Smooth muscle cell (in vitro differentiated cells): Measurements from ENCODE around the gene TF. TPM values are rescaled to one million over a fixed set of nuclear protein-coding genes. Genes with fewer than 3 reads are reported as not detected.

Experiments
- DNase-seq: peaks from one replicate; lab custom pipeline; 2025; ENCODE audit not compliant: unreplicated experiment; lab: John Stamatoyannopoulos, UW
- H2AFZ ChIP-seq: fragments of 200-600 bp; sonication (generic); 2 replicates; pipeline ENCODE4 v1.6.0; 2016; ENCODE audit warnings: antibody characterized with exemption, low read depth, mild to moderate bottlenecking
- H3F3A ChIP-seq: fragments of 200-600 bp; sonication (generic); 2 replicates; pipeline ENCODE4 v1.6.0; 2017; ENCODE audit warnings: antibody characterized with exemption, low read depth
- H3K27ac ChIP-seq: fragments of 200-600 bp; sonication (generic); 2 replicates; pipeline ENCODE4 v1.5.1; 2016; ENCODE audit warnings: low read depth, mild to moderate bottlenecking
- H3K27me3 ChIP-seq: fragments of 200-600 bp; sonication (generic); 2 replicates; pipeline ENCODE4 v1.6.1; 2016; ENCODE audit warnings: low read depth, mild to moderate bottlenecking
- H3K36me3 ChIP-seq: fragments of 200-600 bp; sonication (generic); 2 replicates; pipeline ENCODE4 v1.5.1; 2016; ENCODE audit warnings: low read depth
- H3K4me1 ChIP-seq: fragments of 200-600 bp; sonication (generic); 2 replicates; pipeline ENCODE4 v1.5.1; 2016; ENCODE audit warnings: low read depth
- H3K4me2 ChIP-seq: fragments of 200-600 bp; sonication (generic); 2 replicates; pipeline ENCODE4 v1.6.0; 2016; ENCODE audit warnings: mild to moderate bottlenecking
- H3K4me3 ChIP-seq: fragments of 200-600 bp; sonication (generic); 2 replicates; pipeline ENCODE4 v1.5.1; 2016; ENCODE audit warnings: mild to moderate bottlenecking
- H3K79me2 ChIP-seq: fragments of 200-600 bp; sonication (generic); 2 replicates; pipeline ENCODE4 v1.6.0; 2016; ENCODE audit warnings: low read depth, mild to moderate bottlenecking
- H3K9ac ChIP-seq: fragments of 200-600 bp; sonication (generic); 2 replicates; pipeline ENCODE4 v1.6.0; 2016; ENCODE audit warnings: low read depth
- H3K9me3 ChIP-seq: fragments of 200-600 bp; sonication (generic); replicated peaks from 2 replicates; pipeline ENCODE4 v1.5.1; 2016; ENCODE audit warnings: low read depth
- H4K20me1 ChIP-seq: fragments of 200-600 bp; sonication (generic); 2 replicates; pipeline ENCODE4 v1.6.0; 2016; ENCODE audit warnings: low read depth
- WGBS: methylation state at CpG from one replicate; pipeline ENCODE4 v1.1.7; 2016; ENCODE audit warnings: low lambda C conversion rate; 5-methylcytosine and 5-hydroxymethylcytosine counted together
- polyA plus RNA-seq: library from polyadenylated mRNA; unstranded; fragments of >200 nt; fragmentation: Nextera tagmentation; extraction: Ambion mirVana; gene quantifications from 2 replicates; pipeline ENCODE4 v1.2.1, GENCODE V29; 2016
- total RNA-seq: library from RNA; depleted of rRNA; stranded (reverse); fragments of >200 nt; gene quantifications from 2 replicates; pipeline ENCODE4 v1.2.3, GENCODE V29; 2014
- TF ChIP-seq, protein P1 (sequence below): fragments of 200-600 bp; sonication (generic); IDR thresholded peaks from 2 replicates; pipeline ENCODE4 v1.5.1; 2017; ENCODE audit warnings: borderline replicate concordance, mild to moderate bottlenecking, antibody characterized with exemption; ENCODE audit not compliant: insufficient read depth, poor library complexity, severe bottlenecking

Gene TF
- total and polyA plus RNA-seq, 2 experiments from 2014 or later, result 1.0 to 1.6 TPM

GRCh38 chr3:133840767-133841166 lies 94.6 kb downstream of the TF start:
- Histone ChIP-seq H3K4me3 (no peak overlapping the region), H3K4me1 (no peaks in the 10 kb centered on the region), H4K20me1 (no peaks in the 10 kb centered on the region), H3K79me2 (no peaks in the 10 kb centered on the region), H3K4me2 (no peak overlapping the region), H3F3A (no peaks in the 10 kb centered on the region), H2AFZ (no peak overlapping the region), H3K27ac (no peak overlapping the region), H3K27me3 (no peaks in the 10 kb centered on the region), H3K9ac (no peak overlapping the region), H3K9me3 (no peaks in the 10 kb centered on the region), H3K36me3 (no peaks in the 10 kb centered on the region)
- TF ChIP-seq, protein P1, sequence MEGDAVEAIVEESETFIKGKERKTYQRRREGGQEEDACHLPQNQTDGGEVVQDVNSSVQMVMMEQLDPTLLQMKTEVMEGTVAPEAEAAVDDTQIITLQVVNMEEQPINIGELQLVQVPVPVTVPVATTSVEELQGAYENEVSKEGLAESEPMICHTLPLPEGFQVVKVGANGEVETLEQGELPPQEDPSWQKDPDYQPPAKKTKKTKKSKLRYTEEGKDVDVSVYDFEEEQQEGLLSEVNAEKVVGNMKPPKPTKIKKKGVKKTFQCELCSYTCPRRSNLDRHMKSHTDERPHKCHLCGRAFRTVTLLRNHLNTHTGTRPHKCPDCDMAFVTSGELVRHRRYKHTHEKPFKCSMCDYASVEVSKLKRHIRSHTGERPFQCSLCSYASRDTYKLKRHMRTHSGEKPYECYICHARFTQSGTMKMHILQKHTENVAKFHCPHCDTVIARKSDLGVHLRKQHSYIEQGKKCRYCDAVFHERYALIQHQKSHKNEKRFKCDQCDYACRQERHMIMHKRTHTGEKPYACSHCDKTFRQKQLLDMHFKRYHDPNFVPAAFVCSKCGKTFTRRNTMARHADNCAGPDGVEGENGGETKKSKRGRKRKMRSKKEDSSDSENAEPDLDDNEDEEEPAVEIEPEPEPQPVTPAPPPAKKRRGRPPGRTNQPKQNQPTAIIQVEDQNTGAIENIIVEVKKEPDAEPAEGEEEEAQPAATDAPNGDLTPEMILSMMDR, result no peak
- no peak for DNase-seq
- WGBS, result 96% methylated on average over 6 of the region's 6 CpGs

GRCh38 chr3:133841196-133841595 lies 95.0 kb downstream of the TF start:
- Histone ChIP-seq H3K9ac (no peak overlapping the region), H3K79me2 (no peaks in the 10 kb centered on the region), H3K4me1 (no peaks in the 10 kb centered on the region), H3K27me3 (no peaks in the 10 kb centered on the region), H3K9me3 (no peaks in the 10 kb centered on the region), H4K20me1 (no peaks in the 10 kb centered on the region), H2AFZ (no peak overlapping the region), H3K4me3 (no peak overlapping the region), H3K27ac (no peak overlapping the region), H3K36me3 (no peaks in the 10 kb centered on the region), H3K4me2 (no peak overlapping the region), H3F3A (no peaks in the 10 kb centered on the region)
- TF ChIP-seq, protein P1, result no peak
- 95% methylated on average over 8 of the region's 8 CpGs for WGBS
- no peak for DNase-seq

- H3K9ac ChIP-seq, result no peak overlapping the region
- WGBS, result 92% methylated on average over 4 of the region's 4 CpGs
- H3K4me1 ChIP-seq, result no peaks in the 10 kb centered on the region
- no peaks in the 10 kb centered on the region for H3K79me2 ChIP-seq
- TF ChIP-seq, protein P1, result no peak
- no peak overlapping the region for H3K27ac ChIP-seq
- DNase-seq, result no peak
- no peaks in the 10 kb centered on the region for H3K27me3 ChIP-seq
- H3K36me3 ChIP-seq, result no peaks in the 10 kb centered on the region
- H3K4me2 ChIP-seq, result no peak overlapping the region
- H4K20me1 ChIP-seq, result no peaks in the 10 kb centered on the region
- H3K9me3 ChIP-seq, result no peaks in the 10 kb centered on the region
- no peaks in the 10 kb centered on the region for H3F3A ChIP-seq
- no peak overlapping the region for H2AFZ ChIP-seq
- no peak overlapping the region for H3K4me3 ChIP-seq
These were observed 96.0 kb downstream of the TF start for GRCh38 chr3:133842158-133842557.

- Histone ChIP-seq H3K27me3 (no peaks in the 10 kb centered on the region), H2AFZ (no peak overlapping the region), H4K20me1 (no peaks in the 10 kb centered on the region), H3K4me3 (no peak overlapping the region), H3K79me2 (no peaks in the 10 kb centered on the region), H3K27ac (no peak overlapping the region), H3K4me2 (no peak overlapping the region), H3F3A (no peaks in the 10 kb centered on the region), H3K4me1 (no peaks in the 10 kb centered on the region), H3K36me3 (no peaks in the 10 kb centered on the region), H3K9ac (no peak overlapping the region), H3K9me3 (no peaks in the 10 kb centered on the region)
- WGBS, result 67% methylated on average over 7 of the region's 7 CpGs
- TF ChIP-seq, protein P1, result no peak
- no peak for DNase-seq
These were observed 97.4 kb downstream of the TF start for GRCh38 chr3:133843634-133844033.
